Measurements from ENCODE around the gene PIK3C3.

DNA sequence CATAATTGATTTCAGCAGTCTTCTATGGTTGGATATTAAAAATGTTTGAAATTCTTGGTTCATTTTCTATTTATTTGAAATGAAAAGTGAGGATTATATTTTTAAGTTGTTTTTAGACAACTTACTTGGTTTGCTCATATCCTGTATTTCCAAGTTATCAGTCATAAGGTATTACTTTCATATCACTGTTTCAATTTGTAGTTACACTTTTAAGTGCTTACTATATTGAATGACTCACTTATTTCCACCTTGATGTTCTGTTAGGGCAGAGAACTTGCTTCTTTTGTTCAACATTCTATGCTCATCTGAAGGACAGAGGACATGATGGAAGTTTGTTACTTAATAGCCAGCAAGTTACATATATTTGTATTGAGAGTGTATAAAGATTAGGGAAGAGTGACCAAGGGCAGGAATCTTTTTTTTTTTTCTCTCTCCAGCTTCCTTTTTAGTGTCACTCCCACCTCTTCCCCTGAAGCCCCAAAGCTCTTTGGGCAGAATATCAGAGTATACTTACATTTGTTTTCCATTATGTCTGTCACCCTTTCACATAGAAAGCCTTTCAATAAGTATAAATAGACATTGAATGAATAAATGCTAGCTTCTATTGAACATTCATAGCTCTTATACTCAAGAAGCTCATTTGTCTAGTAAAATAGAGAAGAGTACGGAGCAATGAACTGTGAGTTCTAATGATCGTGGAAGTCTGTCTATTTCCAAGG, 28.1 kb downstream of the PIK3C3 start:
- TF ChIP-seq, protein P1, sequence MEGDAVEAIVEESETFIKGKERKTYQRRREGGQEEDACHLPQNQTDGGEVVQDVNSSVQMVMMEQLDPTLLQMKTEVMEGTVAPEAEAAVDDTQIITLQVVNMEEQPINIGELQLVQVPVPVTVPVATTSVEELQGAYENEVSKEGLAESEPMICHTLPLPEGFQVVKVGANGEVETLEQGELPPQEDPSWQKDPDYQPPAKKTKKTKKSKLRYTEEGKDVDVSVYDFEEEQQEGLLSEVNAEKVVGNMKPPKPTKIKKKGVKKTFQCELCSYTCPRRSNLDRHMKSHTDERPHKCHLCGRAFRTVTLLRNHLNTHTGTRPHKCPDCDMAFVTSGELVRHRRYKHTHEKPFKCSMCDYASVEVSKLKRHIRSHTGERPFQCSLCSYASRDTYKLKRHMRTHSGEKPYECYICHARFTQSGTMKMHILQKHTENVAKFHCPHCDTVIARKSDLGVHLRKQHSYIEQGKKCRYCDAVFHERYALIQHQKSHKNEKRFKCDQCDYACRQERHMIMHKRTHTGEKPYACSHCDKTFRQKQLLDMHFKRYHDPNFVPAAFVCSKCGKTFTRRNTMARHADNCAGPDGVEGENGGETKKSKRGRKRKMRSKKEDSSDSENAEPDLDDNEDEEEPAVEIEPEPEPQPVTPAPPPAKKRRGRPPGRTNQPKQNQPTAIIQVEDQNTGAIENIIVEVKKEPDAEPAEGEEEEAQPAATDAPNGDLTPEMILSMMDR (IDR thresholded peaks at IDR 0.05), result no peak
- no peak for TF ChIP-seq POLR2A (IDR thresholded peaks at IDR 0.05)
